ENCODE measurements around the gene MMD2. TPM values are rescaled to one million over a fixed set of nuclear protein-coding genes. Genes with fewer than 3 reads are reported as not detected.

The MMD2 gene
- total RNA-seq, 4 donors from 2014 or later = not detected

DNA sequence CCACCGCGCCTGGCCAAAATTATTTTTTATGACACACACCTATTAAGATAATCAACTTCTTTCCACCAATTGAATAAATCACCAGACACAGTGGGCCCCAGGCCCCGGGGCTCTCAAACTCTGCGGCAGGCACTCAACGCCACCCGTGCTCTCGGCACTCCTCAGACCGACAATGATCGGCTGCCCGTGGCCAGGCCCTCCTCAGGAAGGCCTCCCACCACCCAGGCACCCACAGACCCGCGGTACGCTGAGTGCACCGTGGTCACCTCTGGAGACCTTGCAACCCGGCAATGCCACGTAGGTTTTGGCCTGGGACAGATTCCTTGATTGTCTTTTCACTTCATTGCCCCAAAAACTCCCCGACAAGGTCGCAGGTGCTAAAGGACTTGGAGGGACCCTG, 82.4 kb downstream of the MMD2 start:
- no peak for DNase-seq

DNA sequence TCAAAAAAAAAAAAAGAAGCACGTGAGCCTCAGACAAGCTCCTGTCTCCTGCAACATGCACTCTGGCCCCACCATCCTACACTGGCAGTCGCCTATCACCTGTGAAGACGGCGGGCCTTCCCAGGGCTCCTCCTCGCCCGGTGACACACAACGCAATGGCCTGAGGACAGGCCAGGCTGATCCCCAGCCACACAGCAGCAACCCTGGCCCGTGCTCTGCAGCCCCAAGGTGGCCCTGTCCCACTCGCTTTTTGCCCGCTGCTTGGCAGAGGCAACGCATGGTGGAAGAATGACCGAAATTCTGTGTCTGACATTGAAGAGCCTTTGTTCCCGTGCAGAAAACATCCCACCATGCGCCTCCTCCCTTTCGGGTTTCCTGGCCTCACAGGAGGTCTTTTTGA, 83.6 kb downstream of the MMD2 start:
- intact Hi-C loops (cut with DNase I) = no loop called here
- Histone ChIP-seq H3K4me1 (peaks cover 0 to under 1% (median 0%) of the 10 kb centered on the region in 3 donors), H3K9me3 (no peaks in the 10 kb centered on the region), H3K27ac (no peak overlapping the region), H3K36me3 (peaks cover 0 to 8% (median 0%) of the 10 kb centered on the region in 3 donors), H3K4me3 (no peak overlapping the region), H3K27me3 (peaks cover 0 to 11% (median 0%) of the 10 kb centered on the region in 4 donors)
- TF ChIP-seq POLR2A (IDR thresholded peaks at IDR 0.05) = no peak
- TF ChIP-seq, protein P1, sequence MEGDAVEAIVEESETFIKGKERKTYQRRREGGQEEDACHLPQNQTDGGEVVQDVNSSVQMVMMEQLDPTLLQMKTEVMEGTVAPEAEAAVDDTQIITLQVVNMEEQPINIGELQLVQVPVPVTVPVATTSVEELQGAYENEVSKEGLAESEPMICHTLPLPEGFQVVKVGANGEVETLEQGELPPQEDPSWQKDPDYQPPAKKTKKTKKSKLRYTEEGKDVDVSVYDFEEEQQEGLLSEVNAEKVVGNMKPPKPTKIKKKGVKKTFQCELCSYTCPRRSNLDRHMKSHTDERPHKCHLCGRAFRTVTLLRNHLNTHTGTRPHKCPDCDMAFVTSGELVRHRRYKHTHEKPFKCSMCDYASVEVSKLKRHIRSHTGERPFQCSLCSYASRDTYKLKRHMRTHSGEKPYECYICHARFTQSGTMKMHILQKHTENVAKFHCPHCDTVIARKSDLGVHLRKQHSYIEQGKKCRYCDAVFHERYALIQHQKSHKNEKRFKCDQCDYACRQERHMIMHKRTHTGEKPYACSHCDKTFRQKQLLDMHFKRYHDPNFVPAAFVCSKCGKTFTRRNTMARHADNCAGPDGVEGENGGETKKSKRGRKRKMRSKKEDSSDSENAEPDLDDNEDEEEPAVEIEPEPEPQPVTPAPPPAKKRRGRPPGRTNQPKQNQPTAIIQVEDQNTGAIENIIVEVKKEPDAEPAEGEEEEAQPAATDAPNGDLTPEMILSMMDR (IDR thresholded peaks at IDR 0.05) = no peak
- no peak for DNase-seq
- 92 to 95% methylated on average over 6 to 14 of the region's 15 CpGs for WGBS, 2 donors

More for the DNA sequence above, 82.4 kb downstream of the MMD2 start:
- Histone ChIP-seq H3K4me3 (no peak overlapping the region), H3K9me3 (no peaks in the 10 kb centered on the region), H3K27ac (no peak overlapping the region), H3K27me3 (peaks cover 0 to 16% (median 0%) of the 10 kb centered on the region in 4 donors), H3K36me3 (peaks cover 0 to 8% (median 0%) of the 10 kb centered on the region in 3 donors), H3K4me1 (peaks cover 0 to 4% (median 0%) of the 10 kb centered on the region in 3 donors)
- intact Hi-C loops (cut with DNase I) = no loop called here
- WGBS, 2 donors = 93 to 96% methylated on average over 15 to 18 of the region's 18 CpGs
- TF ChIP-seq, protein P1 (IDR thresholded peaks at IDR 0.05) = no peak
- no peak for TF ChIP-seq POLR2A (IDR thresholded peaks at IDR 0.05)

DNA sequence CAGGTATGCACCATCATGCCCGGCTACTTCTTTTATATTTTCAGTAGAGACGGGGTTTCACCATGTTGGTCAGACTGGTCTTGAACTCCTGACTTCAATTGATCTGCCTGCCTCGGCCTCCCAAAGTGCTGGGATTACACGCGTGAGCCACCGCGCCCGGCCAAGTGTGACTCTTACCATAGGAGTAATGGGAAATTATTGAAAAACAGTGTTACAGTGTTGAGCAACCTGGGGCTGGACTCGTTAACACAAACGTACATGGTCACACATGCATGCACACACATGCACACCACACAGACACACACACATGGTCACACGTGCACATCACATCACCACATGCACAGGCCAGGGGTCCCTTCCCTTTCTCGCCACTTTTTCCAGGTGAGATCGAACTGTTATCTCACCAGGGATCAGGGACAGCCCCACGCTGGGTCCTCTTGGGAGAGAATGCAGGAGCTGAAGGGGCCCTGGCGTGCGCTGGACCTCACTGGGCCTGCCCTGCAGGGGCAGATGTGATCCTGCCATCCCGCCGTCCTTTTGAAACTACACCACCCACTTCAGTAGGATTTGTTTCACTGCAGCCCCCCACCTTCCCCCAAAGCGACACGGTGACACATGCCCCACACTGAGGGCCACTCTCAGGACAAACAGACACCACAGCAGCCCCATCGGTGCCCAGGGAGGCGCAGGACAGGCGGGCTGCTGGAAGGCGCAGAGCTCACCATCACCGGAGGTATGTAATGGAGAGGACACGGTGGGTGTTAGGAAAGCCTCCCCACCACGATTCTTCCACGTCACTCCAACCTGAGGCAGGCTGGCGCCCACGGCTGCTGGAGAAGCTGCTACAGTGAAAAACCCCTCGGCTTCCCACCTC, 85.7 kb downstream of the MMD2 start:
- Histone ChIP-seq H3K36me3 (peaks cover 0 to 8% (median 0%) of the 10 kb centered on the region in 3 donors), H3K4me3 (no peak overlapping the region), H3K27ac (no peak overlapping the region), H3K4me1 (no peaks in the 10 kb centered on the region), H3K27me3 (peaks cover 0 to 10% (median 0%) of the 10 kb centered on the region in 4 donors), H3K9me3 (no peaks in the 10 kb centered on the region)
- WGBS, 2 donors = 69 to 76% methylated on average over 12 to 23 of the region's 31 CpGs
- intact Hi-C loops (cut with DNase I) = no loop called here
- TF ChIP-seq, protein P1 (IDR thresholded peaks at IDR 0.05) = no peak
- no peak for TF ChIP-seq POLR2A (IDR thresholded peaks at IDR 0.05)
- no peak for DNase-seq

DNA sequence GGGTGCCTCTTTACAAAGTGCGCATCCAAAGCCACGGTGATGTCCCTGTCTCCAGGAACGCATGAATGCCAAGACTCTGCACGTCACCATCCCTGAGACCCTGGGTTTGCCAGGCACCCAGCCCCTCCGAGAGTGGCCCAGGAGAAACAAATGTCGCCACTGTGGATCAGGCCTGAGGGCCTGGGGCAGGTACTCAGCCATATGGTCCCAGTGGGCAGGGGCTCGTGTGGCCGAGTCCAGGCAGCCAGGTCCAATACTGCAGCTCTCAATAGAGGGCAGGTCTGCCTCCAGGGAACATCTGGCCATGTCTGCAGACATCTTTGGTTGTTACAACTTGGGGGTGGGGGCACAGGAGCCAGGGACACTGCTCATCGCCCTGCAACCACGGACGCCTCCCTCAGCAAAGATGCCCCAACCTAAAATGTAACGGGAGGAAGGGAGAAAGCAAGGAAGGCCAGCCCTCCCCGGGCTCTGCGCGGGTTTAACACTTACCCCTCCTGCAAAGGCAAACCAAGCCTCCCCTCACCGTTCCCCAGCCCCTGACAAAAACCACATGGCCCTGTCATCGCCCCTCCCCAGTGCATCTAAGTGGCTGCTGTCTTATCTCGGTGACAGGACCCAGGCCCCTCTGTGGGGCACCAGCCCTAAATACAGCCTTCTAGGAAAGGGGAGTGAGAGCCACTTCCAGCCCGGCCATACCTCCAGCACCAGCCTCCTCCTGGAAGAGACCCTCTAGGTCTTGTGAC, 86.9 kb downstream of the MMD2 start:
- intact Hi-C loops (cut with DNase I) = no loop called here
- no peak for DNase-seq
- Histone ChIP-seq H3K4me1 (no peaks in the 10 kb centered on the region), H3K4me3 (no peak overlapping the region), H3K27ac (no peak overlapping the region), H3K27me3 (peaks cover 0 to 10% (median 0%) of the 10 kb centered on the region in 4 donors), H3K9me3 (no peaks in the 10 kb centered on the region), H3K36me3 (peaks cover 0 to 1% (median 0%) of the 10 kb centered on the region in 3 donors)
- TF ChIP-seq POLR2A (IDR thresholded peaks at IDR 0.05) = no peak
- TF ChIP-seq, protein P1 (IDR thresholded peaks at IDR 0.05) = no peak
- 51 to 54% methylated on average over 4 to 7 of the region's 19 CpGs for WGBS, 2 donors
